Measurements from ENCODE around the gene ADORA2B.

- no peak for TF ChIP-seq ZNF398 (tag by site-specific recombination; IDR thresholded peaks at IDR 0.05)
- TF ChIP-seq CTCF (tag by site-specific recombination; IDR thresholded peaks at IDR 0.05): no peak
- TF ChIP-seq ZNF677 (tag by site-specific recombination; IDR thresholded peaks at IDR 0.05): no peak
- TF ChIP-seq TRIM28 (IDR thresholded peaks at IDR 0.05; ENCODE audit: borderline replicate concordance, low read length): no peak
- TF ChIP-seq ZNF843 (tag by site-specific recombination; IDR thresholded peaks at IDR 0.05): no peak
- TF ChIP-seq ZNF660 (tag by site-specific recombination; IDR thresholded peaks at IDR 0.05): no peak
These were observed 9.3 kb downstream of the ADORA2B start for GRCh38 chr17:15954222-15954621.

Measured in HEK293 (cell line).